Dermis blood vessel endothelial cell (primary cell): ENCODE results near the gene NRXN2. TPM values are rescaled to one million over a fixed set of nuclear protein-coding genes. Genes with fewer than 3 reads are reported as not detected.
"Not testable (repeated sequence)": the region's sequence is repeated elsewhere in the genome, so short reads cannot be mapped to it uniquely, and the experiment has no call there.

ENCODE experiments used
- DNase-seq: peaks from one replicate; pipeline ENCODE4 v3.0.0; 2010
- total RNA-seq: library from RNA; depleted of rRNA; stranded (reverse); fragments of >200 nt; gene quantifications from 2 replicates; pipeline ENCODE4 v1.2.3, GENCODE V29; 2014

NRXN2 gene
- total RNA-seq, 1 donor from 2014 or later: not detected

DNA sequence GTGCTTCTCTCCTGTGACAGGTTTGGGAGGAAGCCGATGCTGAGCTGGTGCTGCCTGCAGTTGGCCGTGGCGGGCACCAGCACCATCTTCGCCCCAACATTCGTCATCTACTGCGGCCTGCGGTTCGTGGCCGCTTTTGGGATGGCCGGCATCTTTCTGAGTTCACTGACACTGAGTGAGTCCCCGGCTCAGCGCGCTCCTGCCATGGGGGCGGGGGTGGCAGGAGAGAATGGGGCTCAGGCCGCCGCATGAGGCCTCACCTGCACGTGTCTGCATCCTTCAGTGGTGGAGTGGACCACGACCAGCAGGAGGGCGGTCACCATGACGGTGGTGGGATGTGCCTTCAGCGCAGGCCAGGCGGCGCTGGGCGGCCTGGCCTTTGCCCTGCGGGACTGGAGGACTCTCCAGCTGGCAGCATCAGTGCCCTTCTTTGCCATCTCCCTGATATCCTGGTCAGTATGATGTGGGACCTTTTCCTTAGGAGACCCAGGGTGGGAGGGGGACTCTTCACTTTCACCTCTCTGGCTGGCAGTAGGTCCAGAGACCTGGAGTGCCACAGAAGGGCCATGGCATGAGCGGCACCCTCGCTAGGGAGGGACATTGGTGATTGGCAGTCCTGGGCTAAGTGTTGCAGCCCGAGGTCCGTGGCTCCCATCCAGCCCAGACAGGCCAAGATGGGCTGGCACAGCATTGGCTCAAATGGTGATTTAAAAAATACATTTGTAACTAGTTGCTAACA, 160.8 kb downstream of the NRXN2 start:
- DNase-seq: no peak

DNA sequence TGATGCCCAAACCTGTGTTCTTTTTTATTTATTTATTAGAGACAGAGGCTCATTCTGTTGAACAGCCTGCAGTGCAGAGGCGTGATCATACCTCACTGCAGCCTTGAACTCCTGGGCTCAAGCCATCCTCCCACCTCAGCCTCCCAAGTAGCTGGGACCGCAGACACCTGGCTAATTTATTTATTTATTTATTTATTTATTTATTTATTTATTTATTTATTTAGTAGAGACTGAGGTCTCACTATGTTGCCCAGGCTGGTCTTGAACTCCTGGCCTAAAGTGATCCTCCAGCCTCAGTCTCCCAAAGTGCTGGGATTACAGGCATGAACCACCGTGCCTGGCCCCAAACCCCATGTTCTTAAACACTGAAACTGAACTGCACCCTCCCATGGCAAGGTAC, 161.6 kb downstream of the NRXN2 start:
- not testable (repeated sequence) for DNase-seq

DNA sequence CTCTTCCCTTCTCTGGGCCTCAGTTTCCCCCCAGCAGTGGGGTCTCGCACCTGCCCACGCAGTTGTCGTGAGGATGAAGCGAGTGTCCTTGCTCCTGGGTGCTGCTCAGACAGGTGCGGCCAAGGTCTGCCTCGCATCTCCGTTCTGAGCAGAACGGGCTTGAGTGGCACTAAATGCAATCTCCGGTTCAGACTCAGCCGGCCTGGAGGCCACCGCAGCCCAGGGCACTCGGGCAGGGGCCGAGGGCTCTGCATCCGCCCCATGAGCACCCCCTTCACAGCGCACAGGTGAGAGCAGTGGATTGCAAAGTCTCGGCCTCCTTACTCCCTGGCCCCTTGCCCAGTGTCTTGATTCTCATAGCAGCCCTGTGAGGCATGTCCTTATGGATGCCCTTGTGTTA, 162.1 kb downstream of the NRXN2 start:
- no peak for DNase-seq

DNA sequence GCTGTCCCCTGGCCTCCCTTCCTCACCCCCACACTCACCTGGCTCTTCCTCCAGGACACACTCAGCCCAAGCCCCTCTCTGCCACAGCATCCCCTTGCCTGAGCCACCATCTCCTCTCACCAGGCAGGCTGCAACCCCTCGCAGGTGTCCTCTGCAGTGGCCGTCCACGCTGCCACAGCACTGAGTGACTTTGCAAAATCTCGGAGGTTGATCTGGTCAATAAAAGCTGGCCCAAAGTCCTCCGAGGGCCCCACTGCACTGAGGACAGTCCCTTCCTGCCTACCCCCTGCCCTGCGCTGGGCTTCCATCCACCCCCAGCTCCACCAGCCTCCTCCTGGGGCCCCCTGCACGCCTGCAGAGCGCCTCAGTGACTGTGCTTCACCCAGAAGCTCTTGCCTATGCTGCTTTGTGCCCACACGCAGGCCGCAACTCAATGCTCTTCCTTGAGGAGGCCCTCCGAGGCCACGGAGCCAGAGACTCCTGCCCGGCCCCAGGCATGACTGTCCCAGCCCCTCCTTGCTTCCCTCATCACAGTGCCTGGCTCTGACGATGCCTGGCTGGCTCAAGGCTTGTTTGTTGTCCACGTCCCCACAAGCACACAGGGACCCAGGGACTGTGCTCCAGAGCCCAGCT, 162.7 kb downstream of the NRXN2 start:
- no peak for DNase-seq

DNA sequence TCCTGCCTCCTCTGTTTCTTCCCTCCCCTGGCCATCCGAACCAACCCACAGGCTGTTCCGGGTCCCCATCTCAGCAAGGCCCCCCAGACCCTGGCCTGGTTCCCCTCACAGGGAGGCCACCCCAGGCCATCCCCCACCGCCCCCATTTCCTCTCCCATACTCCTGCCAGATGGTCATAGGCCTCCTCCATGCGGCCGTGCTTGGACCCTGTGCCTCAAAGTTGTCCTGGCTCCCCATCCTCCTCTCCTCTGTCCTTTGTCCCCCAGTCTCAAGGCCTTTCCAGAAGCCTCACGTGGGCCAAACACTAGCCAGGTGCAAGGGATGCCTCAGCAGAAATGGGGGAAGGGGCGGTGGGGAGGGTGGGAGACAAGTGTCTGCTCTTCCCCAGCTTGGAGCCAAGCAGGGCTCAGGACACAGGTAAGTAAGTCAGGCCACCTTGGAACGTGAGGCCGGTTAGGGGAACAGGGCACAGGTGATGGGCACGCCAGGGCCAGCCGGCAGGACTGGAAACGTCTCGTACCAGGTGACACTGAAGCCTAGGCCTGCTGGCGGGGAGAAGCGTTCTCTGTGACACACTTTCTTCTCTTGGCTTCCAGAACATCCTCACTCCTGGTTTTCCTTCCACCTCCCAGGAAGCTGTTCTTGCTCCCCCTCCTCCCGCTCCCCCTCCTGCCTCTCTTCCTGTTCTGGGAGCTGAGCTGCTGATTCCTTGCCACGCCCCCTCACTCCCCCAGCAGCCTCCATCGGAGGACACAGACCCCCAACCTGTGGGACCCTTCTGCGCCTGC, 163.5 kb downstream of the NRXN2 start:
- no peak for DNase-seq

DNA sequence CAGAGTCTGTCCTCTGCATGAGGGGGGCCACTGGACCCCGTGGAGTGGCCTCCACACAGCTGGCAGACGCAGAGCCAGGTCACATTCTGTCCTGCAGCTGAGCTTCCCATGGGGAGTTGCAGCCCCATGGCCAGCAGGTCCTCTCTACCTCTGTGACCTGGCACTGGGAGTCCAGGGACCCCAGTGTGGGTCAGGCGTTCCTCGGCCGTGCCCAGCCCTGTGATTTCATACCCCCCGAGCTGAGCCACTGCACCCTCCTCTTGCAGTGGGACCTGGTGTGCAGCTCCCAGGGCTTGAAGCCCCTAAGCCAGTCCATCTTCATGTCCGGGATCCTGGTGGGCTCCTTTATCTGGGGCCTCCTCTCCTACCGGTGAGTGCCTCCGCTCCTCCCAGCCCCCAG, 164.1 kb downstream of the NRXN2 start:
- DNase-seq: no peak

DNA sequence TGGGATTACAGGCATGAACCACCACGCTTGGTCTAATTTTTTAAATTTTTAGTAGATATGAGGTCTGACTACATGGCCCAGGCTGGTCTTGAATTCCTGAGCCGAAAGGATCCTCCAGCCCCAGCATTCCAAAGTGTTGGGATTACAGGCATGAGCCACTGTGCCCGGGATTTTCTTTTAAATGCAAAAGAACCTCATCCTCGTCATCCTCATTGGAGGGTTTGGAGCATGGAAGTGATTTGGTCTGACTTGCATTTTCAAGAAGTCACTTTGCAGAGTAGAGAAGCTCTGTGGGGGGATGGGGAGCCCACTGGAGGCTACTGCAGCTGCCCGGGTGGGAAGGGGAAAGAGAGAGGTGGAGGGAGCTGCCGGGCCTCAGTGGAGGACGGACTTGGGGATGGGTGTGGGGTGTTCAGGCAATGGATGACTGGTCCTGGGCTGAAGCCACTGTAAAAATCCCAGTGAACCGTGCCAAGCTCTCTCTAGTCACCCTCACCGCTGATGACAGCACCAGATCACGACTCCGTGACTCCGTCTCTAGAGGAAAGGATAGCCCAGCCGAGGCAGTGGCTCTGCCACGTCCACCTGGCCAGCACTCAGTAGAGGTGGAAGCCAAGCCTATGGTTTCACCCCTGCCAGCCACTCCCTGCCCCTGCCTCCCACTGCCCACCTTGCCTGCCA, 164.8 kb downstream of the NRXN2 start:
- no peak for DNase-seq

DNA sequence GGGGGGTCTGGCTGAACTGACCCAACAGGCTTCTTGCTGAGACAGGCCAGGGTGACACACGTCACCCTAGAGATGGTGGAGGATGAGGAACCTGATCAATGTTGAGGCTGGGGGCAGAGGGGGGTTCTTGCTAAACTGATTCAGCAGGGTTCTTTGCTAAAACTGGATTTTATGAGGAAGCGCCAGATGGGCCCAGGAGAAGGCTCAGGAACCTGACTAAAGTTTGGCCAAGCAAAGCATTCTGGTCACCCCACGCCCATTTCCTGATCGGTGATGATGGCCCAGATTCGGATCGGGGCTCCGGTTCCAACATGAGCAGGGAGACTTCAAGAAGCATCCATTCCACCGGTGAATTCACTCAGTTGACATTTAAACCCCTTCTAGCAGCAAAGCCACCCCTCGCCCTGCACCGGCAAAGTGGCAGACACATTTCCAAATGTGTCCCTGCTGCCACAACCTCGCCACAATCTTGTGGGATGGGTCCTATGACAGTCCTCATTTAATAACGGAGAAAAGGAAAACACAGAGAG, 166.2 kb downstream of the NRXN2 start:
- DNase-seq: no peak

Other genes with a start within 250 kb of the NRXN2 start
- not detected in 2 replicates for gene SLC22A11, start 167.3 kb downstream of the NRXN2 start, total RNA-seq
- gene SLC22A12, start 132.0 kb downstream of the NRXN2 start, total RNA-seq: not detected in 2 replicates
- 2.0 and 2.9 TPM in 2 replicates for gene RASGRP2, start 20.9 kb upstream of the NRXN2 start, total RNA-seq
- gene PYGM, start 36.8 kb upstream of the NRXN2 start, total RNA-seq: 0.23 and 0.34 TPM in 2 replicates
- gene SF1, start 55.3 kb upstream of the NRXN2 start, total RNA-seq: 104 and 116 TPM in 2 replicates
- gene MAP4K2, start 80.0 kb upstream of the NRXN2 start, total RNA-seq: 46.1 and 93.6 TPM in 2 replicates
- 20.1 and 38.7 TPM in 2 replicates for gene MEN1, start 87.4 kb upstream of the NRXN2 start, total RNA-seq
- gene CDC42BPG, start 121.5 kb upstream of the NRXN2 start, total RNA-seq: 0.34 and 0.37 TPM in 2 replicates
- gene EHD1, start 155.4 kb upstream of the NRXN2 start, total RNA-seq: 75.9 and 125 TPM in 2 replicates
- gene ATG2A, start 194.0 kb upstream of the NRXN2 start, total RNA-seq: 17.7 and 24.8 TPM in 2 replicates
- gene PPP2R5B, start 201.5 kb upstream of the NRXN2 start, total RNA-seq: 14.1 and 15.0 TPM in 2 replicates
- gene GPHA2, start 212.7 kb upstream of the NRXN2 start, total RNA-seq: not detected in 2 replicates
- 0.17 TPM in 1 of 2 replicates, not detected in the other for gene MAJIN, start 248.9 kb upstream of the NRXN2 start, total RNA-seq